GM04503 (cell line): ENCODE results near the gene ZSCAN5B.

Experiments used
- DNase-seq: peaks from one replicate; pipeline ENCODE4 v3.0.0-alpha.2; 2012; ENCODE audit warnings: low read depth

The ZSCAN5B gene

GRCh38 chr19:56144831-56145230 lies 52.8 kb downstream of the ZSCAN5B start:
- no peak for DNase-seq

GRCh38 chr19:56144376-56144775 lies 53.2 kb downstream of the ZSCAN5B start:
- no peak for DNase-seq

DNA sequence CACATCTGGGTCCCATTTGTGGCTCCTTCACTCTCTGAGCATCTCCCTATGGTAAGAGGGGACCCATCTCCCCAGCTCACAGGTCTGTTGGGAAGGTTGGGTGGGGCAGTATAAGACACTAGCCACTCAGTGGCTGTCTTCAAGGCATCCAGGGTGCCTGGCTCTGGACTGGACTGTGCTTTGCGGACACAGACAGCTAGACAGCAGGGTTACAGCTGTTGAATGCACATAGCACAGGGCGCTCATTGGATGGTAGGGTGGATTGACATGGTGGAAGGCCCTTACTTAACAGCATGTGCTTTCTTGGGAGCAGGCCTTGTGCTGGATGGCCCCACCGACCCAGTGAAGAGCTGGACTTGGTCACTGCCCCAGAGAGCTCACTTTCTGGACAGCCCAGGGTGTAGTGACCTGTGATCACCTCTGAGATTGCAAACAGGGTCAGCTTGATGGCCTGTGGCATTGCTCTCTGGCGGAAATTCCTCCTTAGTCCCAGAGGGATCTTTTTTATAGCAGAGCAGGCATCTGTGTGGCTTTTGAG lies 54.6 kb downstream of the ZSCAN5B start:
- no peak for DNase-seq

DNA sequence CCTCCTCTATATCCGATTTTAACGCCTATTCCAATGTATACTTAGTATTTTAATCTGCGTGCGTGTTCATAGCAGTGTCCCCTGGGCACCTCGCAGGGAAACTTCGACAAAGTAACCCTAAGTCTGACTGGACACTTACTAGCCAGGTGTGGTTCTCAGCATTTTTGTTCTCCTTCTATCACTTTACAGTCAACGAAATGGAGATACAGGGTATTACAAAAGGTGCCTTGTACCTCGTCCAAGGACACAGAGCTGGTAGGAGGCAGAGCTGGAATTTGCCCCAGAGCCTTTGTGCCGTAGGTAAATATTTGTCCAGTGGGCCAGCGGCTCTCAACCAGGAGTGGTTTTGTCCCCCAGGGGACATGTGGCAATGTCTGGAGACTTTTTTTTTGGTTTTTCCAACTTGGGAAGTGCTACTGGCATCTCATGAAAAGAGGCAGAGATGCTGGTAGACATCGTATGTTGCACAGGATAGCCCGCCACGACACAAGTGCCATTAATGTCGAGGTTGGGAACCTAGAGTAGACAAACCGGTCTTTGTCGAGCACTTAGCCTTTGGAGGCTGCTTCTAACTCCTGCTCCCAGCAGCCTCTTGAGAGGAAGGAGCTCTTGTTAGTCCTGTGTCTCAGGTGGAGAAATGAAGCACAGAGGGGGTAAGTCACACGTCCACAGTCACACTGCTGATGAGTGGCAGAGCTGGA lies 55.3 kb downstream of the ZSCAN5B start:
- no peak for DNase-seq

DNA sequence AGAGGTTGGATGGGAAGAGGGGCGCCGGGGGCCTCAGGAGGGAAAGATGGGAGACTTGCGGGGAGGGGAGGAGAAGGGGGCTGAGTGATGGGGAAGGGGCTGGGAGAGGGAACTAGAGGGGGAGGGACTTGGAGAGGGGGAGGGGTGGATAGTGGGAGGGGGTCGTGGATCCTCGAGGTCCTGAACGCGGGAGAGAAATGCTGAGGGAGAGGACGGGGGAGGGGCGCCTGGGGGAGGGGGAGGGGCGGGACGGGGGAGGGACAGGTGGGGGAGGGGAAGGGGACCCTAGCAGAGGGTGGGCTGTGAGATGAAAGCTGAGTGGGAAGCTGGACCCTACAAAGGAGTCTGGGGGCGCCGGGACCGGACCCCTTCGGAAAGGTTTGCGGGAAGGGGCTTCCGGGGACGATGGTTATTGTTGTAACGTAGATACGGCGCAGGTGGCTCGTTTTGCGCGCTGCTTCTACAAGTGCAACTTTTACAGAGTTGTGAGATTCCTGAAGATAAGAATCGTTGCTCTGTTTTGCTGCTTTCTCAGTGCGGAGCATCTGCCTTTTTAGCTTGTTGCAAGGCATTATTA lies 56.1 kb downstream of the ZSCAN5B start:
- DNase-seq, result no peak

DNA sequence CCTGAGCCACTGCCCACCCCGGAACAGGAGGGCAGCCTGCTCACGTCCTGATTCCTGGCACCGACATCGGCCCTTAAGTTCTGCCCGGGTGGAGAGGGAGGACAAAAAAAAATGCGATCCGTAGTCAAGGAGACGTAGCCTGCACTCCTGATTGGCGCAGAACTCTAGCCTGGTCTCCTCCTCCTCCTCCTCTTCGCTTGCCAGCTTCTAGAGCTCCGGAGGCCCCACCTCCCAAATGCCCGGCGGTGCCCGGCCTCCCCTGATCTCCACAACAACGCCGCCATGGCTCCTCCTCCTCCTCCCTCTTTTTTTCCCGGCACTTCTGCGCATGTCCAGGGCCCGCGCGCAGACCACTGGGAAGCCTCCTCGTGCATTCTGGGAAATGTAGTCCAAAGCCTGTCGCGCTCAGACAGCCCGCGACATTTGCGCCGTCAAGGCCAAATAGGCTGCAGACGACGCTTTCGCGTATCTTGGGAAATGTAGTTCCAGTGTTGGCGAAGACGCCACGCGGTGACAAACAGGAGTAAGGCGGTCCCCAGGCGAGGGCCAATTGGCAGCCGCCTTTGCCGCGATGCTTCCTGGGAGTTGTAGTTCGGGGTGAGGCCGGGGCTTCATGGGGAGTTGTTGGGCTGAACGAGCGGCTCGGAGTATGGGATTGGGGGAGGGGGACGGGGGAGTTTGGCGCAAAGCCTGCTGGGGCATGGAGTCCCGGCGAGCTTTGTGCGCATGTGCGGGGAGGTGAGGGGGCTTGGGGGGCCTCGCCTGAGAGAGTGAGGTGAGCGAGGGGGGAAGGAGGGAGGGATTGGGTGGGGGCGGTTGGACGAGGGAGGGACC lies 56.8 kb downstream of the ZSCAN5B start, which contains the start of gene ZNF444:
ZNF444 (plus strand) TSS at position 705 of the 834 bp plus-strand sequence. CDS start 5,625 bp downstream, outside the sequence.
- peak; percentile 98 for DNase-seq

- DNase-seq, result no peak
Measured at GRCh38 chr19:56139847-56140582, 57.6 kb downstream of the ZSCAN5B start.
